HepG2 (cell line): ENCODE results near the gene ARHGAP32. TPM values are rescaled to one million over a fixed set of nuclear protein-coding genes. Genes with fewer than 3 reads are reported as not detected.

Experiments used
- ATAC-seq: fragments of 200-7000 bp; cut with Tn5 transposase; 3 replicates; pipeline ENCODE4 v1.9.1; 2020; ENCODE audit warnings: mild to moderate bottlenecking, moderate library complexity
- BruUV-seq: library from RNA; stranded (reverse); fragments of 400-500 nt; replicated peaks from 2 replicates; lab custom pipeline; 2021; lab: Mats Ljungman, UMichigan
- CTCF ChIA-PET: fragments of 300-600 bp; formaldehyde crosslinking; extraction: SDS; loops from one replicate; lab custom pipeline; 2021; ENCODE audit warnings: low total read pairs, inconsistent platforms, low intra/inter-chr PET ratio; lab: Yijun Ruan, JAX
- POLR2A ChIA-PET: fragments of 350-600 bp; sonication (Branson Sonifier 250); formaldehyde crosslinking; loops from one replicate; lab custom pipeline; 2020; ENCODE audit warnings: antibody characterized with exemption, inconsistent platforms; lab: Yijun Ruan, JAX
- DNase-seq: peaks from one replicate; pipeline ENCODE4 v3.0.0-alpha.2; 2015; ENCODE audit warnings: low spot score
- FAIRE-seq: peaks from 3 replicates; lab custom pipeline; 2011; peaks lifted over from hg19 to GRCh38; lab: Jason Lieb, UNC
- H2AFZ ChIP-seq: one replicate; pipeline ENCODE4 v1.6.1; 2011; ENCODE audit warnings: low read length, inconsistent platforms
- H3K27ac ChIP-seq: fragments of 300-600 bp; 3 replicates; pipeline ENCODE4 v1.8.0; 2011; ENCODE audit warnings: mixed run types, mild to moderate bottlenecking, mixed read lengths, low read length, inconsistent platforms; ENCODE audit not compliant: insufficient read depth; ENCODE audit errors: extremely low read length
- H3K27me3 ChIP-seq, 2 experiments: fragments of 200-600 bp in 1 of 2; 2 replicates in 1 of 2; 3 replicates in 1 of 2; pipeline versions ENCODE4 v1.6.0 to v1.8.0; 2011; ENCODE audit warnings: low read length in 2 of 2, mild to moderate bottlenecking in 2 of 2, moderate library complexity in 2 of 2, inconsistent platforms in 1 of 2; ENCODE audit not compliant: insufficient read depth in 2 of 2, control insufficient read depth in 1 of 2
- H3K36me3 ChIP-seq, 2 experiments: fragments of 200-600 bp in 1 of 2; replicated peaks in 1 of 2; 2 replicates in 1 of 2; 3 replicates in 1 of 2; pipeline versions ENCODE4 v1.5.1 to v1.8.0; 2011; ENCODE audit warnings: low read length in 2 of 2, inconsistent platforms in 1 of 2; ENCODE audit not compliant: insufficient read depth in 2 of 2, control insufficient read depth in 1 of 2
- H3K4me1 ChIP-seq: 2 replicates; pipeline ENCODE4 v1.5.1; 2012; ENCODE audit warnings: low read length, inconsistent platforms; ENCODE audit not compliant: insufficient read depth
- H3K4me2 ChIP-seq: 2 replicates; pipeline ENCODE4 v1.6.0; 2011; ENCODE audit warnings: low read depth, low read length, inconsistent platforms
- H3K4me3 ChIP-seq, 3 experiments: fragments of 200-600 bp in 1 of 3; sonication (generic), shearing (Covaris generic) in 1 of 3; replicated peaks in 1 of 3; 2 replicates each; pipeline ENCODE4 v1.5.1; 2011 to 2016; ENCODE audit warnings: low read length in 3 of 3, inconsistent platforms in 2 of 3, low read depth in 2 of 3, mild to moderate bottlenecking in 2 of 3, control low read depth in 1 of 3, mixed read lengths in 1 of 3; ENCODE audit not compliant: insufficient read depth in 1 of 3
- H3K79me2 ChIP-seq: one replicate; pipeline ENCODE4 v1.6.1; 2011; ENCODE audit warnings: low read length, inconsistent platforms; ENCODE audit not compliant: insufficient read depth
- H3K9ac ChIP-seq: 2 replicates; pipeline ENCODE4 v1.6.0; 2011; ENCODE audit warnings: mild to moderate bottlenecking, low read depth, low read length, inconsistent platforms; ENCODE audit not compliant: insufficient read depth
- H3K9me3 ChIP-seq: 2 replicates; pipeline ENCODE4 v1.5.1; 2012; ENCODE audit warnings: mild to moderate bottlenecking, low read length
- H4K20me1 ChIP-seq: 2 replicates; pipeline ENCODE4 v1.6.0; 2011; ENCODE audit warnings: inconsistent platforms, mild to moderate bottlenecking, low read length, moderate library complexity; ENCODE audit not compliant: insufficient read depth
- CERS6 ChIP-seq: sonication (generic); formaldehyde crosslinking; IDR thresholded peaks from 2 replicates; pipeline ENCODE4 v1.5.0; 2020; ENCODE audit warnings: missing genetic modification reagents
- E2F1 ChIP-seq: sonication (generic); formaldehyde crosslinking; IDR thresholded peaks from 2 replicates; pipeline ENCODE4 v1.5.0; 2020; ENCODE audit warnings: missing genetic modification reagents
- ETV6 ChIP-seq: sonication (generic); formaldehyde crosslinking; conservative IDR thresholded peaks from 2 replicates; pipeline ENCODE4 v1.4.0; 2020; ENCODE audit warnings: missing genetic modification reagents
- JUNB ChIP-seq: sonication (generic); formaldehyde crosslinking; IDR thresholded peaks from 2 replicates; pipeline ENCODE4 v1.8.0; 2022; ENCODE audit warnings: missing genetic modification reagents, mild to moderate bottlenecking, borderline replicate concordance
- PBX3 ChIP-seq: sonication (generic); formaldehyde crosslinking; IDR thresholded peaks from 2 replicates; pipeline ENCODE4 v1.8.1; 2023; ENCODE audit warnings: missing genetic modification reagents, inconsistent platforms, borderline replicate concordance
- PITX1 ChIP-seq: sonication (generic); formaldehyde crosslinking; IDR thresholded peaks from 2 replicates; pipeline ENCODE4 v1.5.1; 2020; ENCODE audit warnings: mild to moderate bottlenecking, missing genetic modification reagents
- RBAK ChIP-seq: sonication (generic); formaldehyde crosslinking; IDR thresholded peaks from 2 replicates; pipeline ENCODE4 v1.5.1; 2020; ENCODE audit warnings: mild to moderate bottlenecking, missing genetic modification reagents
- SP2 ChIP-seq: sonication (generic); formaldehyde crosslinking; IDR thresholded peaks from 2 replicates; pipeline ENCODE4 v1.5.1; 2020; ENCODE audit warnings: mild to moderate bottlenecking, missing genetic modification reagents
- ZFY ChIP-seq: sonication (generic); formaldehyde crosslinking; IDR thresholded peaks from 2 replicates; pipeline ENCODE4 v1.4.0; 2020; ENCODE audit warnings: missing genetic modification reagents
- ZNF703 ChIP-seq: sonication (generic); formaldehyde crosslinking; IDR thresholded peaks from 2 replicates; pipeline ENCODE4 v1.5.1; 2020; ENCODE audit warnings: missing genetic modification reagents, mild to moderate bottlenecking, moderate library complexity, borderline replicate concordance
- ZNF747 ChIP-seq: sonication (generic); formaldehyde crosslinking; IDR thresholded peaks from 2 replicates; pipeline ENCODE4 v1.8.1; 2023; ENCODE audit warnings: missing genetic modification reagents, mild to moderate bottlenecking, borderline replicate concordance
- ZNF749 ChIP-seq: sonication (generic); formaldehyde crosslinking; IDR thresholded peaks from 2 replicates; pipeline ENCODE4 v1.8.0; 2022; ENCODE audit warnings: mild to moderate bottlenecking, missing genetic modification reagents, moderate library complexity, borderline replicate concordance
- WGBS: methylation state at CpG from one replicate; pipeline ENCODE4 v1.1.6; 2017; ENCODE audit warnings: low lambda C conversion rate; 5-methylcytosine and 5-hydroxymethylcytosine counted together
- in situ Hi-C: cut with HindIII; loops from 2 replicates; pipeline ENCODE4 v1.10.0; 2017; ENCODE audit warnings: low pct_unique_long_range_greater_than_20kb; ENCODE audit not compliant: extremely low pct_ligation_motif_present
- intact Hi-C: fragments of 100-400 bp; cut with micrococcal nuclease; formaldehyde crosslinking; loops from one replicate; pipeline ENCODE4 v1.10.0; 2022; ENCODE audit not compliant: unreplicated experiment
- polyA plus RNA-seq, 8 experiments: library from polyadenylated mRNA; depleted of rRNA in 3 of 8; stranded (reverse) in 7 of 8; unstranded in 1 of 8; fragments of >200 nt; fragmentation: Illumina TruSeq in 4 of 8; extraction: Trizol in 4 of 8; gene quantifications; 2 replicates each; pipeline versions ENCODE4 v1.2.1 to v1.2.3, GENCODE V29; 2011 to 2016; ENCODE audit warnings: low read depth in 4 of 8, missing spikeins in 1 of 8, mixed read lengths in 1 of 8; ENCODE audit not compliant: insufficient read depth in 1 of 8
- total RNA-seq, 5 experiments: library from RNA; depleted of rRNA; stranded (reverse); fragments of >200 nt; fragmentation: Illumina TruSeq; extraction: Trizol; gene quantifications; 2 replicates each; pipeline ENCODE4 v1.2.3, GENCODE V29; 2016; ENCODE audit warnings: low read depth in 1 of 5
- TF ChIP-seq, protein P1 (sequence below): sonication (generic); formaldehyde crosslinking; IDR thresholded peaks from 2 replicates; pipeline ENCODE4 v1.4.0; 2020; ENCODE audit warnings: missing genetic modification reagents
- TF ChIP-seq, protein P2 (sequence below): sonication (generic); formaldehyde crosslinking; IDR thresholded peaks from 2 replicates; pipeline ENCODE4 v1.5.0; 2020; ENCODE audit warnings: mild to moderate bottlenecking, missing genetic modification reagents, borderline replicate concordance

The ARHGAP32 gene
- total and polyA plus RNA-seq, 2 of the 13 experiments (the other 11 are each of a cell fraction or from before 2014, with no cell fraction given), result 6.3 to 8.2 TPM

DNA sequence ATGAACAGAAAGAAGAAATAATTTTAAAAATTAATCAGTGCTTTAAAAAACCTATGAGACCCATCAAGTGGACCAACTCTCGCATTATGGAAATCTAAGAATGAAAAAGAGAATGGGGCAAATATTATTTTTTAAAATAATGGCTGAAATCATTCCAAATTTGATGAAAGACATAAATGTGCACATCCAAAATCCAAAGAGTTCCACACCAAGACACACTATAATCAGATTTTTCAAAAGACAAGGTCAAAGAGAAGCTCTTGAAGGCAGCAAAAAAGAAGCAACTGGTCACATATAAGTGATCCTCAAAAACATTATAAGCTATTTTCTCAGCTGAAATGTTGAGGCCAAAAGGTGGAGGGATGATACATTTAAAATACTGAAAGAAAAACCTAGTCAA is 85.3 kb downstream of the ARHGAP32 start (continued):
- TF ChIP-seq, protein P1, sequence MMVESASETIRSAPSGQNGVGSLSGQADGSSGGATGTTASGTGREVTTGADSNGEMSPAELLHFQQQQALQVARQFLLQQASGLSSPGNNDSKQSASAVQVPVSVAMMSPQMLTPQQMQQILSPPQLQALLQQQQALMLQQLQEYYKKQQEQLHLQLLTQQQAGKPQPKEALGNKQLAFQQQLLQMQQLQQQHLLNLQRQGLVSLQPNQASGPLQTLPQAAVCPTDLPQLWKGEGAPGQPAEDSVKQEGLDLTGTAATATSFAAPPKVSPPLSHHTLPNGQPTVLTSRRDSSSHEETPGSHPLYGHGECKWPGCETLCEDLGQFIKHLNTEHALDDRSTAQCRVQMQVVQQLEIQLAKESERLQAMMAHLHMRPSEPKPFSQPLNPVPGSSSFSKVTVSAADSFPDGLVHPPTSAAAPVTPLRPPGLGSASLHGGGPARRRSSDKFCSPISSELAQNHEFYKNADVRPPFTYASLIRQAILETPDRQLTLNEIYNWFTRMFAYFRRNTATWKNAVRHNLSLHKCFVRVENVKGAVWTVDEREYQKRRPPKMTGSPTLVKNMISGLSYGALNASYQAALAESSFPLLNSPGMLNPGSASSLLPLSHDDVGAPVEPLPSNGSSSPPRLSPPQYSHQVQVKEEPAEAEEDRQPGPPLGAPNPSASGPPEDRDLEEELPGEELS (CRISPR knock-in tag), result no peak
- TF ChIP-seq E2F1 (no peak), ZNF703 (CRISPR knock-in tag) (no peak), ZNF749 (CRISPR knock-in tag) (no peak), ZNF747 (no peak)

DNA sequence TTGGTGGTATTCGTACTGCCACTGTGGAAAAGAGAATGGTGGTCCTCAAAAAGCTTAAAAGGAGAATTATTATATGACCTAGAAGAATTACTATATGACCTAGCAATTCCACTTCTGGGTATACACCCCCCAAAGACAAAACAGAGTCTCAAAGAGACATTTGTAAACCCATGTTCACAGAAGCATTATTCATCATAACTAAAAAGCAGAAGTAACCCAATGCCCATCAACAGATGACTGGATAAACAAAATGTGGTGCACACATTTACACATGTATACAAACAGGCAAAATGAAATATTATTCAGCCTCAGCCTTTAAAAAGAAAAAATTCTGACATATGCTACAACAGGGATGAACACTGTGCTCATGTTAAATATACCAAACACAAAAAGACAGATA is 89.4 kb downstream of the ARHGAP32 start:
- H4K20me1 ChIP-seq, result no peaks in the 10 kb centered on the region
- in situ Hi-C loops, result no loop called here
- H3K79me2 ChIP-seq, result no peaks in the 10 kb centered on the region
- WGBS, result 87% methylated on average over 1 of the region's 1 CpG
- peaks cover 4% of the 10 kb centered on the region for H3K9me3 ChIP-seq
- ATAC-seq, result no peak
- H2AFZ ChIP-seq, result no peak overlapping the region
- no peaks in the 10 kb centered on the region for H3K27me3 ChIP-seq
- no peak for FAIRE-seq
- no TSS peak for BruUV-seq
- no peak overlapping the region for H3K9ac ChIP-seq
- intact Hi-C loops, result no loop called here
- no peak overlapping the region for H3K4me2 ChIP-seq
- H3K4me1 ChIP-seq, result no peaks in the 10 kb centered on the region
- ChIA-PET POLR2A (no interaction called here), CTCF (no interaction called here)
- H3K27ac ChIP-seq, result no peak overlapping the region
- H3K36me3 ChIP-seq, result peaks cover 0 to 1% of the 10 kb centered on the region in 2 experiments; a peak in 1 of 5 replicates
- DNase-seq, result no peak
- no peak overlapping the region for H3K4me3 ChIP-seq
- TF ChIP-seq SP2 (CRISPR knock-in tag) (no peak), RBAK (CRISPR knock-in tag) (no peak), JUNB (no peak), ZNF747 (no peak), ZFY (CRISPR knock-in tag) (no peak), ETV6 (CRISPR knock-in tag) (no peak), PITX1 (no peak), PBX3 (CRISPR knock-in tag) (no peak), CERS6 (CRISPR knock-in tag) (no peak)
- TF ChIP-seq, protein P2, sequence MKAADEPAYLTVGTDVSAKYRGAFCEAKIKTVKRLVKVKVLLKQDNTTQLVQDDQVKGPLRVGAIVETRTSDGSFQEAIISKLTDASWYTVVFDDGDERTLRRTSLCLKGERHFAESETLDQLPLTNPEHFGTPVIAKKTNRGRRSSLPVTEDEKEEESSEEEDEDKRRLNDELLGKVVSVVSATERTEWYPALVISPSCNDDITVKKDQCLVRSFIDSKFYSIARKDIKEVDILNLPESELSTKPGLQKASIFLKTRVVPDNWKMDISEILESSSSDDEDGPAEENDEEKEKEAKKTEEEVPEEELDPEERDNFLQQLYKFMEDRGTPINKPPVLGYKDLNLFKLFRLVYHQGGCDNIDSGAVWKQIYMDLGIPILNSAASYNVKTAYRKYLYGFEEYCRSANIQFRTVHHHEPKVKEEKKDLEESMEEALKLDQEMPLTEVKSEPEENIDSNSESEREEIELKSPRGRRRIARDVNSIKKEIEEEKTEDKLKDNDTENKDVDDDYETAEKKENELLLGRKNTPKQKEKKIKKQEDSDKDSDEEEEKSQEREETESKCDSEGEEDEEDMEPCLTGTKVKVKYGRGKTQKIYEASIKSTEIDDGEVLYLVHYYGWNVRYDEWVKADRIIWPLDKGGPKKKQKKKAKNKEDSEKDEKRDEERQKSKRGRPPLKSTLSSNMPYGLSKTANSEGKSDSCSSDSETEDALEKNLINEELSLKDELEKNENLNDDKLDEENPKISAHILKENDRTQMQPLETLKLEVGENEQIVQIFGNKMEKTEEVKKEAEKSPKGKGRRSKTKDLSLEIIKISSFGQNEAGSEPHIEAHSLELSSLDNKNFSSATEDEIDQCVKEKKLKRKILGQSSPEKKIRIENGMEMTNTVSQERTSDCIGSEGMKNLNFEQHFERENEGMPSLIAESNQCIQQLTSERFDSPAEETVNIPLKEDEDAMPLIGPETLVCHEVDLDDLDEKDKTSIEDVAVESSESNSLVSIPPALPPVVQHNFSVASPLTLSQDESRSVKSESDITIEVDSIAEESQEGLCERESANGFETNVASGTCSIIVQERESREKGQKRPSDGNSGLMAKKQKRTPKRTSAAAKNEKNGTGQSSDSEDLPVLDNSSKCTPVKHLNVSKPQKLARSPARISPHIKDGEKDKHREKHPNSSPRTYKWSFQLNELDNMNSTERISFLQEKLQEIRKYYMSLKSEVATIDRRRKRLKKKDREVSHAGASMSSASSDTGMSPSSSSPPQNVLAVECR (CRISPR knock-in tag), result no peak
